H1 (cell line): ENCODE measurements around the gene PLOD1. TPM values are rescaled to one million over a fixed set of nuclear protein-coding genes. Genes with fewer than 3 reads are reported as not detected.

Source experiments
- CTCF ChIA-PET: fragments of 300-600 bp; sonication (Branson Sonifier 250); formaldehyde crosslinking; loops from one replicate; lab custom pipeline; 2021; ENCODE audit not compliant: partially characterized antibody; lab: Charles Lee
- POLR2A ChIA-PET: fragments of 300-600 bp; sonication (Branson Sonifier 250); formaldehyde crosslinking; loops from one replicate; lab custom pipeline; 2021; ENCODE audit warnings: inconsistent platforms; ENCODE audit not compliant: partially characterized antibody; lab: Charles Lee
- DNase-seq, 2 experiments: peaks; one replicate each; pipeline versions ENCODE4 v3.0.0 to v3.0.0-alpha.2; 2010 to 2022; ENCODE audit warnings: low spot score in 2 of 2, low read depth in 1 of 2, mixed read lengths in 1 of 2
- FAIRE-seq: peaks from 2 replicates; lab custom pipeline; 2011; peaks lifted over from hg19 to GRCh38; lab: Jason Lieb, UNC
- H2AFZ ChIP-seq: 2 replicates; pipeline ENCODE4 v1.8.1; 2012; ENCODE audit warnings: low read length, inconsistent platforms
- H2AK5ac ChIP-seq: 2 replicates; pipeline ENCODE4 v1.6.1; 2013; ENCODE audit warnings: low read depth, low read length
- H2BK120ac ChIP-seq: replicated peaks from 2 replicates; pipeline ENCODE3; 2013; ENCODE audit warnings: low read depth, low read length, inconsistent platforms
- H2BK12ac ChIP-seq: 2 replicates; pipeline ENCODE4 v1.6.1; 2013; ENCODE audit warnings: low read depth, low read length
- H2BK15ac ChIP-seq: 2 replicates; pipeline ENCODE4 v1.6.1; 2013; ENCODE audit warnings: low read length
- H2BK20ac ChIP-seq: 2 replicates; pipeline ENCODE4 v1.6.1; 2013; ENCODE audit warnings: low read length
- H2BK5ac ChIP-seq: 2 replicates; pipeline ENCODE4 v1.6.1; 2013; ENCODE audit warnings: low read depth, low read length
- H3K14ac ChIP-seq: 2 replicates; pipeline ENCODE4 v1.6.1; 2013; ENCODE audit warnings: inconsistent platforms; ENCODE audit not compliant: insufficient read length
- H3K18ac ChIP-seq: 2 replicates; pipeline ENCODE4 v1.6.1; 2013; ENCODE audit warnings: low read length; ENCODE audit errors: extremely low read depth
- H3K23ac ChIP-seq: 2 replicates; pipeline ENCODE4 v1.6.1; 2013; ENCODE audit warnings: inconsistent platforms; ENCODE audit not compliant: insufficient read length
- H3K23me2 ChIP-seq: 2 replicates; pipeline ENCODE4 v1.6.1; 2013; ENCODE audit warnings: low read depth, low read length
- H3K27ac ChIP-seq: 2 replicates; pipeline ENCODE4 v1.6.1; 2011; ENCODE audit warnings: low read depth, low read length, inconsistent platforms
- H3K27me3 ChIP-seq, 4 experiments: replicated peaks in 1 of 4; 1 replicate in 1 of 4; 2 replicates in 3 of 4; pipeline versions ENCODE4 v1.6.1 to v1.8.1; 2011 to 2013; ENCODE audit warnings: low read length in 3 of 4, mild to moderate bottlenecking in 3 of 4, inconsistent platforms in 2 of 4, mixed read lengths in 2 of 4, moderate library complexity in 1 of 4; ENCODE audit not compliant: control insufficient read depth in 3 of 4, insufficient read depth in 3 of 4; ENCODE audit errors: extremely low read depth in 1 of 4
- H3K36me3 ChIP-seq, 4 experiments: 2 replicates each; pipeline versions ENCODE4 v1.6.1 to v1.8.1; 2011 to 2013; ENCODE audit warnings: mild to moderate bottlenecking in 4 of 4, low read length in 3 of 4, moderate library complexity in 2 of 4, control low read depth in 1 of 4, inconsistent platforms in 1 of 4; ENCODE audit not compliant: insufficient read depth in 4 of 4, control insufficient read depth in 2 of 4
- H3K4ac ChIP-seq: replicated peaks from 2 replicates; pipeline ENCODE3; 2013; ENCODE audit warnings: low read length, low read depth, mixed read lengths, inconsistent platforms; ENCODE audit not compliant: insufficient read length
- H3K4me1 ChIP-seq, 4 experiments: replicated peaks in 1 of 4; 1 replicate in 1 of 4; 2 replicates in 3 of 4; pipeline versions ENCODE4 v1.6.1 to v1.8.1; 2011 to 2013; ENCODE audit warnings: low read length in 3 of 4, inconsistent platforms in 2 of 4, mixed read lengths in 1 of 4; ENCODE audit not compliant: insufficient read depth in 4 of 4, control insufficient read depth in 3 of 4
- H3K4me2 ChIP-seq, 2 experiments: 2 replicates each; pipeline versions ENCODE4 v1.6.1 to v1.8.1; 2011 to 2013; ENCODE audit warnings: low read depth in 2 of 2, low read length in 2 of 2, control low read depth in 1 of 2, inconsistent platforms in 1 of 2, mild to moderate bottlenecking in 1 of 2; ENCODE audit not compliant: insufficient read depth in 1 of 2
- H3K4me3 ChIP-seq, 4 experiments: fragments of 200-600, 300-600 bp in 1 of 4; sonication (generic), shearing (Covaris generic), sonication (Bioruptor Twin) in 1 of 4; 2 replicates each; pipeline versions ENCODE4 v1.5.1 to v1.8.1; 2011 to 2016; ENCODE audit warnings: low read length in 4 of 4, low read depth in 3 of 4, control low read depth in 2 of 4, inconsistent platforms in 2 of 4, mild to moderate bottlenecking in 2 of 4, mixed read lengths in 1 of 4, moderate library complexity in 1 of 4; ENCODE audit not compliant: insufficient read depth in 2 of 4; ENCODE audit errors: extremely low read depth in 1 of 4
- H3K56ac ChIP-seq: replicated peaks from 2 replicates; pipeline ENCODE3; 2013; ENCODE audit warnings: low read depth, mild to moderate bottlenecking, mixed read lengths, low read length, inconsistent platforms; ENCODE audit not compliant: insufficient read length
- H3K79me1 ChIP-seq: 2 replicates; pipeline ENCODE4 v1.6.1; 2013; ENCODE audit warnings: low read depth, low read length, control low read depth
- H3K79me2 ChIP-seq, 2 experiments: 2 replicates each; pipeline versions ENCODE4 v1.6.1 to v1.8.1; 2012 to 2013; ENCODE audit warnings: low read length in 2 of 2, mild to moderate bottlenecking in 2 of 2, inconsistent platforms in 1 of 2; ENCODE audit not compliant: insufficient read depth in 2 of 2, control insufficient read depth in 1 of 2
- H3K9ac ChIP-seq, 4 experiments: replicated peaks in 1 of 4; 1 replicate in 1 of 4; 2 replicates in 3 of 4; pipeline versions ENCODE4 v1.6.1 to v1.8.1; 2011 to 2013; ENCODE audit warnings: low read depth in 3 of 4, low read length in 3 of 4, control low read depth in 2 of 4, mild to moderate bottlenecking in 2 of 4, moderate library complexity in 2 of 4, inconsistent platforms in 1 of 4; ENCODE audit errors: extremely low read depth in 1 of 4
- H3K9me3 ChIP-seq, 2 experiments: 2 replicates each; pipeline versions ENCODE4 v1.6.1 to v1.8.1; 2012 to 2013; ENCODE audit warnings: mild to moderate bottlenecking in 2 of 2, moderate library complexity in 2 of 2, control low read depth in 1 of 2, inconsistent platforms in 1 of 2, low read depth in 1 of 2, low read length in 1 of 2, mixed read lengths in 1 of 2; ENCODE audit not compliant: insufficient read depth in 2 of 2
- H4K20me1 ChIP-seq, 2 experiments: replicated peaks in 1 of 2; 2 replicates each; pipeline versions ENCODE3 to v1.8.1; 2011 to 2013; ENCODE audit warnings: inconsistent platforms in 2 of 2, low read length in 2 of 2, mild to moderate bottlenecking in 1 of 2; ENCODE audit not compliant: insufficient read depth in 2 of 2, control insufficient read depth in 1 of 2
- H4K5ac ChIP-seq: 2 replicates; pipeline ENCODE4 v1.6.1; 2013; ENCODE audit warnings: low read length, low read depth, mixed read lengths, inconsistent platforms; ENCODE audit not compliant: insufficient read length
- H4K8ac ChIP-seq: 2 replicates; pipeline ENCODE4 v1.8.0; 2013; ENCODE audit warnings: mild to moderate bottlenecking, moderate library complexity, low read length, inconsistent platforms; ENCODE audit not compliant: insufficient read depth; ENCODE audit errors: extremely low read depth
- H4K91ac ChIP-seq: replicated peaks from 2 replicates; pipeline ENCODE3; 2013; ENCODE audit warnings: low read length, mixed read lengths, inconsistent platforms; ENCODE audit not compliant: insufficient read length
- CREB1 ChIP-seq: IDR thresholded peaks from 2 replicates; pipeline ENCODE4 v1.6.1; 2012; ENCODE audit warnings: inconsistent platforms
- HDAC6 ChIP-seq: IDR thresholded peaks from one replicate; pipeline ENCODE4 v1.7.1; 2012; ENCODE audit warnings: low read depth, mild to moderate bottlenecking, inconsistent platforms, low read length, moderate library complexity
- JUND ChIP-seq: IDR thresholded peaks from 2 replicates; pipeline ENCODE4 v1.6.1; 2011; ENCODE audit warnings: mild to moderate bottlenecking, improper control_type of control experiment, low read length
- SIN3A ChIP-seq, 2 experiments: IDR thresholded peaks in 1 of 2; conservative IDR thresholded peaks in 1 of 2; 2 replicates each; pipeline ENCODE4 v1.6.1; 2011 to 2012; ENCODE audit warnings: low read length in 2 of 2, improper control_type of control experiment in 1 of 2, low read depth in 1 of 2, mild to moderate bottlenecking in 1 of 2
- TAF1 ChIP-seq: IDR thresholded peaks from 2 replicates; pipeline ENCODE4 v1.6.1; 2011; ENCODE audit warnings: mild to moderate bottlenecking, low read depth, low read length
- TEAD4 ChIP-seq: IDR thresholded peaks from 2 replicates; pipeline ENCODE4 v1.6.1; 2012; ENCODE audit warnings: low read depth, low read length, inconsistent platforms, mixed read lengths
- YY1 ChIP-seq: IDR thresholded peaks from 2 replicates; pipeline ENCODE4 v1.6.1; 2011; ENCODE audit warnings: low read depth, mild to moderate bottlenecking, low read length
- WGBS, 2 experiments: shearing (Covaris generic) in 1 of 2; methylation state at CpG; one replicate each; pipeline versions ENCODE4 v1.1.6 to v1.1.7; 2013 to 2015; ENCODE audit warnings: low lambda C conversion rate in 2 of 2, mixed read lengths in 2 of 2, inconsistent platforms in 1 of 2, low coverage in 1 of 2, missing lambda C conversion rate in 1 of 2; ENCODE audit not compliant: insufficient replicate concordance in 2 of 2, insufficient coverage in 1 of 2, insufficient read length in 1 of 2; ENCODE audit errors: extremely low coverage in 1 of 2, missing lambda C conversion rate in 1 of 2; 5-methylcytosine and 5-hydroxymethylcytosine counted together
- polyA plus RNA-seq, 7 experiments: library from polyadenylated mRNA; depleted of rRNA in 3 of 7; stranded (reverse) in 5 of 7; unstranded in 2 of 7; fragments of >200 nt in 5 of 7; fragments of 200-250 nt in 2 of 7; gene quantifications; 1 replicate in 5 of 7; 2 replicates in 1 of 7; 4 replicates in 1 of 7; pipeline versions ENCODE4 v1.2.1 to v1.2.3, GENCODE V29; 2011 to 2013; ENCODE audit warnings: missing spikeins in 2 of 7, mixed read lengths in 2 of 7
- total RNA-seq: library from RNA; stranded (reverse); fragmentation: NEBNext Ultra II Directional; extraction: Animal tissue kit (Norgen Biotek cat#: 25700); gene quantifications from 2 replicates; pipeline ENCODE4 v1.2.1, GENCODE V29; 2021

The PLOD1 gene
- total and polyA plus RNA-seq, 2 of the 8 experiments (the other 6 are each of a cell fraction or from before 2014, with no cell fraction given), result 44.9 to 51.8 TPM

DNA sequence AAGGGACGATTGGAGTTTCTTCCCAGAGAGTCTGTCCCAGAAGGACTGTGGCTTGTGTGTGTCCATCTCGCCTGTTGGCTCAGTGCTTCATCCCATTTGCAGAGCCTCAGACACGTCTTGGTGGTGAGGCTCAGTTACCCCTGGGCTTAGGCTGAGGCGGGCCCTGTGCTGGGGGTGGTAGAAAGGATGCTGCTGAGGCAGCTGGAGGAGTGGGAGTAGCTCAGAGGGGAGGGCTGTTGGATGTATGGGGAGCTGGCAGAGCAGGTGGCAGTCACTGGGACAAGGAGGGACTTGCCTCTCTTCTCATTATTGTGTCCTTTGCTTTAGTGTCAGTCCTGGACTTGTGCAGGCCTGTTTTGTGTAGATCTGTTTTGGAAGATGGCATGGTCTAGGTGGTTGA, 77.5 kb downstream of the PLOD1 start:
- 89% methylated on average over 4 of the region's 4 CpGs; no CpG with 5 or more reads in 1 of the 2 experiments for WGBS, 2 experiments
- H2BK15ac ChIP-seq, result no peak overlapping the region
- no peaks in the 10 kb centered on the region for H3K4me1 ChIP-seq
- no peak overlapping the region for H2BK5ac ChIP-seq
- peaks cover 0 to 5% of the 10 kb centered on the region in 2 experiments for H4K20me1 ChIP-seq
- DNase-seq (no peak), FAIRE-seq (no peak)
- POLR2A ChIA-PET, result interaction anchor here (0.6 to 2.7 kb wide), 2 partner anchors 11 to 104 kb away, joined by 4 to 15 read pairs; no protein-coding TSS in a partner anchor
- H3K36me3 ChIP-seq, result peaks cover 27 to 53% (median 41%) of the 10 kb centered on the region in 4 experiments; a peak in 6 of 8 replicates
- H3K9me3 ChIP-seq, result peaks cover 0 to 7% of the 10 kb centered on the region in 2 experiments; a peak in 1 of 4 replicates
- H4K5ac ChIP-seq, result no peak overlapping the region
- H3K23ac ChIP-seq, result no peak overlapping the region
- no peak overlapping the region for H3K18ac ChIP-seq
- no peak overlapping the region for H2BK12ac ChIP-seq
- CTCF ChIA-PET, result interaction anchor here (0.6 to 3.9 kb wide), 5 partner anchors 11 to 175 kb away, joined by 3 to 26 read pairs (median 3); no protein-coding TSS in a partner anchor
- H3K79me1 ChIP-seq, result no peaks in the 10 kb centered on the region; the same call in 1 of the 2 replicates
- H4K91ac ChIP-seq, result no peak overlapping the region
- H2AFZ ChIP-seq, result no peak overlapping the region
- H3K4me3 ChIP-seq, result no peak overlapping the region
- no peak overlapping the region for H2BK20ac ChIP-seq
- H3K4me2 ChIP-seq, result no peak overlapping the region
- H3K23me2 ChIP-seq, result no peaks in the 10 kb centered on the region
- H3K9ac ChIP-seq, result no peak overlapping the region
- H3K56ac ChIP-seq, result no peak overlapping the region
- no peak for TF ChIP-seq YY1
- no peak for TF ChIP-seq CREB1
- TF ChIP-seq JUND, result no peak
- TF ChIP-seq TAF1, result no peak
- no peak for TF ChIP-seq HDAC6
- no peak for TF ChIP-seq SIN3A (conservative IDR thresholded peaks at IDR 0.05 in 1 of 2, IDR thresholded peaks at IDR 0.05 in 1 of 2; ENCODE audit: low read depth in 1 of 2, low read length in 2 of 2)
- TF ChIP-seq TEAD4, result no peak
- no peak overlapping the region for H2AK5ac ChIP-seq
- no peak overlapping the region for H3K27ac ChIP-seq
- no peak overlapping the region for H2BK120ac ChIP-seq
- no peak overlapping the region for H4K8ac ChIP-seq
- H3K4ac ChIP-seq, result no peak overlapping the region
- H3K79me2 ChIP-seq, result no peaks in the 10 kb centered on the region
- H3K14ac ChIP-seq, result no peak overlapping the region
- no peaks in the 10 kb centered on the region for H3K27me3 ChIP-seq
